ENCODE results near the gene ZSCAN5C.
"Not testable (repeated sequence)": the region's sequence is repeated elsewhere in the genome, so short reads cannot be mapped to it uniquely, and the experiment has no call there.

ZSCAN5C gene

DNA sequence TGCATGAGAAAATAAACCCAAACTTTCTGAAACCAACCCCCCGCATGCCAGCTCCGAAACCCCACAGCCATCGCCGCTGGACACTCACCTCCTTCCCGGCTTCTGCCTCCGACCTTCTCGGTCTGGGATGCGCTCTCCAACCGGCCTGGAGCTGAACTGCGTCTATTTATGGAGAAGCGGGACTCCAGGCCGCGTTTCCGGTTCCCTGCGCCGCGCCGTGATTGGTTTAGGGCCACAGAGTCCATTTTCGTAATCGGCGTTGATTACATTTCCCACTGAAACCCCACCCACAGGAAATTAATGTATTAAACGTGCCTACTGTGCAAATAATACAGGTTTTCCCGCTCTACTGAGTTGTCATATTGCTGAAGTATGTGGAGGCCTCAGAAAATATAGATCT is 4.4 kb upstream of the ZSCAN5C start, which contains the start of gene ZSCAN5B:
Gene ZSCAN5B (minus strand): TSS at position 138 of the 400 bp plus-strand sequence. CDS start 4,731 bp downstream, outside the sequence.
- DNase-seq, result not testable (repeated sequence)

DNA sequence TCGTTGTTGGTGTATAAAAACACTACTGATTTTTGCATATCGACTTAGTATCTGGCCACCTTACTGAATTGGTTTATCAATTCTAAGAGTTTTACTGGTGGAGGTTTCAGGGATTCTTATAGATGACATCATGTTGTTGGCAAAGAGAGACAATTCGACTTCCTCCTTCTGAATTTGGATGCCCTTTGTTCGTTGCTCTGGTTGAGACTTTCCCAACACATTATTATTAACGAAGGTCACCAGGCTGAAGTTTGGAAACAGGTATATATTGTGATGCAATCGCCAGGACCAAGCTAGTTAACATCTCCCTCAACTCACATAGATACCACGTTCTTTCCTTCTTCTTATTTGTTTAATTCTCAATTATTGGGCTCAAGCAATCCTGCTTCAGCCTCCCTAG is 2.4 kb upstream of the ZSCAN5C start:
- DNase-seq, result no peak

DNA sequence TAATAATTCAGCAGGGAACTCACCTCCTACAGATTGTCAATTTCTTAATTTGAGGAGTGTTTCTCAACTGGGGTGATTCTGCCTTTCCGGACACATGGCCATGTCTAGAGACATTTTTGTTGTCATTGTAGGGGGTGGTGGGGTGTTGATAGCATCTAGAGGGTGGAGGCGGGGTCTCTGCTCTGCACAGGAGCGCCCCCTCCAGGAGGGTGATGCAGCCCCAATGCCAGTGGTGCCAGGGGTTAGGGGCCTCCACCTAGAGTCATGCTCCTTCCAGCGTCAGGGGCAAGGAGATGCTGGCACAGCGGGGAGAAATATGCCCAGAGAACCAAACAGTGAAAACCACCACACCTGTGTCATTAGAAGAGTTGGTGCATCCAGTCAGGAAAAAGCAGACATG is 5.5 kb downstream of the ZSCAN5C start:
- not testable (repeated sequence) for DNase-seq

DNA sequence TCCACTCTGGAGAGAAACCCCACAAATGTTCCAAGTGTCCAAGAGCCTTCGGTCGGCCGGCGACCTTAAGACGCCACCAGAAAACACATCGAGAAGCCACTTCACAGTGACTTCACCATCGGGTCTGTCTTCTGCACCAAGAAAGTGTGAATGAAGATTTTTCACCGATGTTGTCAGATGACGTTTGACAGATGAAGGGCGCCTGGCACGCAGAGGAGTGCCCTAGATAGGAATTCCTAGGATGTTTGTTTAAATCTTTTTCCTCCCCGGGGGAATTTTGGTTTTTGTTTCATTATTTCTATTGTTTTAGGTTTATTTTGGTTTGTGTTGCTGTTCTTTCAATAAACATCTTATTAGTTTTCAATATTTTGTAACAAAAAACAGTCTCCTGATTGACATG is 7.0 kb downstream of the ZSCAN5C start:
- DNase-seq, result no peak

DNA sequence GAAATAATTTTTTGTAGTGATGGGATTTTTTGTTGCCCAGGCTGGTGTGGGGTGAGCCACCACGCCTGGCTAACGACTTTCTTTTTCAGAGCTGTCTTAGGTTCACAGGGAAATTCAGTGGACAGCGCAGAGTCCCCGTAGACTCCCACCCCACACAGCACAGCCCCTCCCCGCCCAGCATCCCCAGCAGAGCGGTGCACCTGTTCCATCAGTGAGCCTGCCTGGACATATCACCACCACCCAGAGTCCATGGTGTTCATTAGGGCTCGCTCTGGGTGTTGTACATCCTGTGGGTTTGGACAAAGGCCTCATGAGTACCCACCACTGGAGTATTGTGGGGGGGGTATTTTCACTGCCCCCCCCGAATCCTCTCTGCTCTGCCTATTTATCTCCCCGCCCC is 8.0 kb downstream of the ZSCAN5C start:
- DNase-seq, result not testable (repeated sequence)

DNA sequence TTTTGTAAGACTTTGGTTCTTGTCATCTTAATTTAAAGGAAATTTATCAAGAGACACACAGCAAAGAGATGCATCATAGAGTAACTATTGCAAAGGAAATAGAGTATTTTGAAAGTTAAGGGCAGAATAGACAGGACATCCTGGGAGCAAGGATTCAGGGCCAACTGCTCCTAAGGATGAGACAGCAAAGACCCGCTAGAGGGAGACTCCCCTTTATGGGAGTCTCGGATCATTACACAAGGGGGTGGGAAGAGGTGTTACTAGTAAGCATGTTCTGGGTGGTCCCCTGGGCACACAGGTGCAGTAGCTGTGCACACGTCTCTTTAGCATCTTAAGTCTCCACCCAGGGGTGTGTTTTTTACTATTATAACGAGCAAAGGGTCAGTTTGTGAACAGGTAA is 9.6 kb downstream of the ZSCAN5C start:
- DNase-seq, result no peak

DNA sequence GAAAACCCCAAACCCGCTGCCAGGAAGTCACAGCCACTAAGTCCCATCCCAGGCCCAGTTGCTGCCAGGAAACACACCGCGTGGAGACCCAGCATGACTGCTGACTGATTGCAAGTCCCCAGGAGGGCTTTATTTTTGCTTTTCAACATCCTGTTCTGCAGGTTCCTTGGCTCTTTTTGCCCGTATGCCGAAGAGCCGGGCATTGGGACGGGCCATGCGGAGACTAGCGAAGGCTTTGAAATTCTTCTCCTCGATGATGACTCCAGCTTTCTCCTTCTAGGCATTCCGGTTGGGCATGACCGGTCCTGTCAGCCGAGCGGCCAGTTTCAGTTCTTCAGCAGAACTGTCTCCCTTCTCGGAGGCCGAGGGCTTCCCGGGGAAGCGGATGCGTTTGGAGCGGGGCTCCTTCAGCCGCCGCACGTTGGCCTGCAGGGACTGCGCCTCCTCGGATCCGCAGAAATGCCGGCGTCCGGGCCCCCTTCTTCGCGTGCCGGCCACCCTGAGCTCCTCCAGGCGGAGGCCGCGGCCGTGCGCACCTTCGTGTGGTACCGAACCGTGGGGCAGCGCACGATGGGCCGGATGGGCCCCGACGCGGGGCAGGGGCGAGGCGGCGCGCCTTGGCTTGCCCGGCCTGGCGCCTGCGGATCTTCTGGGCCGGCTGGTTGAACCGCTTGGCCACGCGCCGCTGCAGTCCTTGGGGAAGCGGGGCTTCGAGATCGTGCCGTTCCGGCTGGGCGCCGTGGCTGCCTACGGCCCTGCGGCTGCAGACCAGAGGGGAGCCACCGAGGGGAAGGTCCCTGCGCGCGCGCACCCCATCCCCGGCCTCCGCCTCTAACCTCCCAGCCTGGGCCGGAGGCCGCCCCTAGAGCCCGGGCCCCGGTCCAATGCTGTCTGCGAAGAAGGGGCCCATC is 15.2 kb downstream of the ZSCAN5C start:
- peak; percentile 40 for DNase-seq

DNA sequence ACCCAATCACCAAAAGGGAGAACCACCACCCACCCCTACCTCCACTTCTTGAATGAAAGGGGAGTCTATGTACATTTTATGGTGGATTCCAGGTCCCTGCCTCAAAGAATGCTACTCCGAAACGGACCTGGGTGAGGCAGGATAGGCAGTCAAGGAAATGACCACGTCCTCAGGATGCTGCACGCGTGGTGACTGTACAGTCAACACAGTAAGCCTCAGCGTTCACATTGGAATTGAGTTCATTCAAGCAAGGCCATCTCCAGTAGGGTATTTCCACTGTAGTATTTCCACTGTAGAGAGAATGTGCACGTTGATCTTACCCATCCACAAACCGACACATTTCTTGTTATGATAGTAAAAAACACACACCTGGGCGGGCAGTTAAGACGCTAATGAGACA is 16.9 kb downstream of the ZSCAN5C start:
- no peak for DNase-seq

DNA sequence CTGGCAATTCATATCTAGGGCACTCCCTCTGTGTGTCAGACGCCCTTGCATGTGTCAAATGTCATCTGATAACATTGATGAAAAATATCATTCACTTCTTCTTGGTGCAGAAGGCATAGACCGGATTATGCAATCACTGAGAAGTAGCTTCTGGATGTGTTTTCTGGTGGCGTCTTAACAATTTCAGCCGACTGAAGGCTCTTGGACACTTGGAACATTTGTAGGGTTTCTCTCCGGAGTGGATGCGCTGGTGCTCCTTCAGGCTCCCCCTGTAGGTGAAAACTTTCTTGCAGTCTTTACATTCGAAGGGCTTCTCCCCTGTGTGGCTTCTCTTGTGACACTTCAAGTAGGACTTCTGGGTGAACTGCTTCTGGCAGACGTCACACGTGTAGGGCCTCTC is 19.4 kb downstream of the ZSCAN5C start:
- not testable (repeated sequence) for DNase-seq

DNA sequence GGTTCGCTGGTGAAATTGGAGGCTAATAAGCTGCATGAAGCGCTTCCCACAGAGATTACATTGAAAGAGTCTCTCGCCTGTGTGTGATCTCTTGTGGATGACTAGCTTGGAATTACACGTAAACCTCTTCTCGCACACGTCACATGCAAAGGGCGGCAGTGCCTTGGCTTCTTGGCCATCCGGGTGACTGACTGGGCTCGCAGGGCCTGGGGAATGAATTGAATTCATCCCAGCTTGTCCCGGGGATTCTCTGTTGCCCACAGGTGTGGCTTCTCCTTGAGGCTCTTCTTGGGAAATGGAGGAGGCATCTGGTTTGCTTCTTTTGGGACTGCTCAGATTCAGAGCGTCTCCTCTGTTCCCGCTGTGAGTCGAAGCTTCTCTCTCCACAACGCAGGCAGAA is 19.8 kb downstream of the ZSCAN5C start:
- DNase-seq, result no peak

DNA sequence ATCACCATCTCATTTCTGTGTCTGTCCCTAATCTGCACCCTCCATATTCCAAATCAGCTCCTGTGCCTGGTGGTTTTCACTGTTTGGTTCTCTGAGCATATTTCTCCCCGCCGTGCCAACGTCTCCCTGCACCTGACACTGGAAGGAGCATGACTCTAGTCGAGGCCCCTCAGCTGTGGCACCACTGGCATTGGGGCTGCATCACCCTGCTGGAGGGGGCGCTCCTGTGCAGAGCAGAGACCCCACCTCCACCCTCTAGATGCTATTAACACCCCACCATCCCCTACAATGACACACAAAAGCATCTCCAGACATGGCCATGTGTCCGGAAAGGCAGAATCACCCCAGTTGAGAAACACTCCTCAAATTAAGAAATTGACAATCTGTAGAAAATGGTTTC is 20.8 kb downstream of the ZSCAN5C start:
- DNase-seq, result no peak

DNA sequence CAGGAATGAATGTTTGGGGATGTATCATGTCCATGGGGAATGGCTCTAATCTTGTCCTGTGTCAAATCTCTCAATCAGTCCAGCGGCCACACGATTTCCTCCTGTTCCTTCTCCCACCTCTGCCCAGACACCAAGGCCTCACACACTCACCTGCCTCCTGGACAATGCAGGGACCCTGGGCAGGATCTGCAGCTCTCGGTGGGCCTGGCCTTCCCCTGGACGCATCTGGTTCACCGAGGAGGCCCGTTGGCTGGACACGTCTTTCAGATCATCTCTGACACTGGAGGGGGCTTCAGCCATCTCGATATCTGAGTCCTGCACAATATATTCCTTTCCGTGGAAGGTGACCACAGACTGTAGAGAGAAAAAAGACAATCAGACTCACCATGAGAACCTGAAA is 21.4 kb downstream of the ZSCAN5C start:
- DNase-seq, result no peak

DNA sequence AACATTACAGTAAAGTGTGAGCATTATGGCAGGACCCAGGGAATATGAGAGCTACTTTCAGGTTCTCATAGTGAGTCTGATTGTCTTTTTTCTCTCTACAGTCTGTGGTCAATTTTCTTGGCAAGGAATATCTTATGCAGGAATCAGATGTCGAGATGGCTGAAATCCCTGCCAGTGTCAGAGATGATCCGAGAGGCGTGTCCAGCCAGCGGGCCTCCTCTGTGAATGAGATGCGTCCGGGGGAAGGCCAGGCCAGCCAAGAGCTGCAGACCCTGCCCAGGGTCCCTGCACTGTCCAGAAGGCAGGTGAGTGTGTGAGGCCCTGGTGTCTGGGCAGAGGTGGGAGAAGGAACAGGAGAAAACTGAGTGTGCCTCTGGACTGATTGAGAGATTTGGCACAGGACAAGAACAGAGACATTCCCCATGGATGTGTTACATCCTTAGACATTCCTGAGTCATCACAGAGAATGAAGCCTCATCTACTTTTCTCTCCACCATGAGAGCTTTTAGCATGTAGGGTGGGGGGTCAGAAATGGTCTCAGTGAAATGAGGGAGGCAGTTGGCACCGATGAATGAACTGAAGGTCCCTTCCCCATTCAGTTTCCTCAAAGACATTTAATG is 43.2 kb downstream of the ZSCAN5C start:
- DNase-seq, result no peak

DNA sequence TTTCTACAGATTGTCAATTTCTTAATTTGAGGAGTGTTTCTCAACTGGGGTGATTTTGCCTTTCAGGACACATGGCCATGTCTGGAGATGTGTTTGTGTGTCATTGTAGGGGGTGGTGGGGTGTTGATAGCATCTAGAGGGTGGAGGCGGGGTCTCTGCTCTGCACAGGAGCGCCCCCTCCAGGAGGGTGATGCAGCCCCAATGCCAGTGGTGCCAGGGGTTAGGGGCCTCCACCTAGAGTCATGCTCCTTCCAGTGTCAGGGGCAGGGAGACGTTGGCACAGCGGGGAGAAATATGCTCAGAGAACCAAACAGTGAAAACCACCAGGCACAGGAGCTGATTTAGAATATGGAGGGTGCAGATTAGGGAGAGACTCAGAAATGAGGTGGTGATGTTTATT is 43.7 kb downstream of the ZSCAN5C start:
- not testable (repeated sequence) for DNase-seq

DNA sequence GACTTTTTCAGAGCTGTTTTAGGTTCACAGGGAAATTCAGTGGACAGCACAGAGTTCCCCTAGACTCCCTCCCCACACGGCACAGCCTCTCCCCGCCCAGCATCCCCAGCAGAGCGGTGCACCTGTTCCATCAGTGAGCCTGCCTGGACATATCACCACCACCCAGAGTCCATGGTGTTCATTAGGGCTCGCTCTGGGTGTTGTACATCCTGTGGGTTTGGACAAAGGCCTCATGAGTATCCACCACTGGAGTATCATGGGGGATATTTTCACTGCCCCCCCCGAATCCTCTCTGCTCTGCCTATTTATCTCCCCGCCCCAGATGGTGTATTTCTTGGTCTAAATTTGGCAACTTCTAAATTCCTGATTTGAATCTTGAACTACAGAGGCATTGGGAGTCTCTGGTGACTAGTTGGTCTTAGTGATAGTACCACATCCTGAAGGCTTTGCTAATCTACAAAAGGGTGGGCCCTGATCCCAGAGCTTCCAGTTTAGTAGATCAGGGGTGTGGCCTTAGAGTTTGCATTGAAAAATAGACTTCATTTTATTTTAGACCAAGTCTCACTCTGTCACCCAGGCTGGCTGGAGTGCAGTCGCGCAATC is 46.8 kb downstream of the ZSCAN5C start:
- DNase-seq, result not testable (repeated sequence)

DNA sequence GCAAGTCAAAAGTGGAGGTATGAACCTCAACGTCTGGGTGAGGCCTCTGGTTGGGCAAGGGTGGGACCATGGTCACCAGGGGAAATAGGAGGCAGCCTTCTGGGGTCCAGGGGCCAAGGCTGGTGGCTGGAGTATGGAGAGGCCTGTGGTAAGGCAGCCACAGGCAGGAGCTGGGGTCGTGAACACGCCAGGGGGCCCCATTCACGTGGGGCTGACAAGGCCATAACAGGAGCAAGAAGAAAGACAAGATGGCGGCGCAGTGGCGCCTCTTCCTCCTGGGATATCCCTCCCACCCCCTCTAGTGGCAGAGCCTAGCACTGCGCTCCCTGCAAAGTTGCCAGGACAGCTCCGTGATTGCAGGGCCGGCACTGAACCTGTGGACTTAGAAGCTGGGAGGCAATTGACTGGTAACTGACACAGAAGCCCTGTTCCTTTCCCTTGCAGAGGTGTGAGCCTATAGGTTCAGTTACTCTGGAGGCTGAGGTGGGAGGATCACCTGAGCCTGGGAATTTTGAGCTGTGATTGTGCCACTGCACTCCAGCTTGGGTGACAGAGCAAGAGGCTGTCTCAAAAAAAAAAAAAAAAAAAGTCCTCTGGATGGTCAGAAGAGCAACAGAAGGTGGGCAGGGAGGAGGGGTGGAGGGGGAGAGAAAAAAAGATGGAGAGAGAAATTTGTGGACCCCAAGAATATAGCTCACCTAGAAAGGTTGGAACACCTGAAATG is 50.8 kb downstream of the ZSCAN5C start:
- peak; percentile 57 for DNase-seq

DNA sequence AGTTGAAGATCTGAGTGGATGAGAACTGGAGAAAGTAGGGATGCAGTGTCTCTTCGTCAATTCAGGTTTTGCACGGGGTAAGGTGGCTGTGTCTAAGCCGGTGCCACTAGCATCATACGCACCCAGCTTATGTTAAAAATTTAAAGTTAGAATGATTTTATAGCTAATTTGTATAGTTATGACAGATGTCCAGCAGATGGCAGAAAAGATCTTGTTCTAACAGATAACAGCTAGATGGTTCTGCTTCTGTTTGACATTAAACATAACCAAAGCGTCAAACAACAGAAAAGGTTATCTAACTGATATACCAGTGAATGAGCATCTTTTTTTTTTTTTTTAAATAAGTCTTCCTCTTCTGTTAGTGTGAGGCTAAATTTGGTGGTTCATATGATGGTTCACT is 51.7 kb downstream of the ZSCAN5C start:
- DNase-seq, result no peak

DNA sequence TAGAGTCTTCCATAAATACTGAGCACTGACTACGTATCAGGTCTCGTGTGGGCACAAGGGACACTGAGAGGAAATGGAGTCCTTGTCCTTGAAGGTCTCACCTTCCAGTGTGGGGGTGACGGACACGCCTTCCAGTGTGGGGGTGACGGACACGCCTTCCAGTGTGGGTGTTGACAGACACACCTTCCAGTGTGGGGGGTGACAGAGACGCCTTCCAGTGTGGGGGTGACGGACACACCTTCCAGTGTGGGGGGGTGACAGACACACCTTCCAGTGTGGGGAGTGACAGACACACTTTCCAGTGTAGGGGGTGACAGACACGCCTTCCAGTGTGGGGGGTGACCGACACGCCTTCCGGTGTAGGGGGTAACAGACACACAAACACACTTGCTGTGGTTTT is 56.2 kb downstream of the ZSCAN5C start:
- no peak for DNase-seq

All from left hindlimb (tissue), 1 donor.